Gastroesophageal sphincter (tissue), 3 donors: ENCODE results near the gene IRF3.

Experiments
- CTCF ChIP-seq, 4 experiments: fragments of 200-600 bp in 2 of 4; fragments of 450-650 bp in 2 of 4; sonication (generic) in 1 of 4; IDR thresholded peaks; one replicate each; pipeline ENCODE4 v1.5.1; 2017 to 2019; ENCODE audit warnings: antibody characterized with exemption in 4 of 4, mild to moderate bottlenecking in 2 of 4, moderate library complexity in 2 of 4
- EP300 ChIP-seq: sonication (generic); formaldehyde crosslinking; IDR thresholded peaks from one replicate; pipeline ENCODE4 v1.6.1; 2017; ENCODE audit warnings: antibody characterized with exemption, mild to moderate bottlenecking
- POLR2A ChIP-seq, 2 donors: fragments of 450-650 bp; IDR thresholded peaks; one replicate each; pipeline ENCODE4 v1.6.1; 2017; ENCODE audit warnings: antibody characterized with exemption in 2 of 2, mild to moderate bottlenecking in 2 of 2, moderate library complexity in 1 of 2
- POLR2AphosphoS5 ChIP-seq: sonication (generic); formaldehyde crosslinking; IDR thresholded peaks from one replicate; pipeline ENCODE4 v1.6.1; 2017; ENCODE audit warnings: antibody characterized with exemption

DNA sequence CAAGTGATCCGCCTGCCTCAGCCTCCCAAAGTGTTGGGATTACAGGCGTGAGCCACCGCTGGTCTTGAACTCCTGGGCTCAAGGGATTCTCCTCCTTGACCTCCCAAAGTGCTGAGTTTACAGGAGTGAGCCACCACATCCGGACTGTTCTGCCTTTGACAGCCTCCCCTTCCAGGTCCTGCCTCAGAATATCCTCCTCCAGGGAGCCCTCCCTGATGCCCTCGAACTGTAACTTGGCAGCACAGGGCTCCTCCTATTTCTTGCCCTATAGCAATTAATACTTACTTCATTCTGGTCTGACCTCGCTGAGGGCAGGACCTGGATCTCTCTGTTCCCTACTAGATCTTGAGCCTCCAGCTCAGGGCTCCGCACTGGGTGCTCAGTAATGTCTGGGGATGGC lies 31.2 kb upstream of the IRF3 start:
- TF ChIP-seq CTCF (IDR thresholded peaks at IDR 0.05) (no peak), POLR2A (IDR thresholded peaks at IDR 0.05) (no peak), POLR2AphosphoS5 (no peak), EP300 (no peak)
